PC-3 (cell line): ENCODE results near the gene HSPB7.

Experiments used
- CTCF ChIP-seq: fragments of 300-600 bp; sonication (generic); conservative IDR thresholded peaks from 2 replicates; pipeline ENCODE4 v1.5.1; 2017; ENCODE audit warnings: antibody characterized with exemption, low read depth, mild to moderate bottlenecking, low read length
- EZH2 ChIP-seq: fragments of 300-600 bp; sonication (generic); IDR thresholded peaks from one replicate; pipeline ENCODE4 v1.6.1; 2017; ENCODE audit warnings: antibody characterized with exemption, mild to moderate bottlenecking, low read length; ENCODE audit not compliant: unreplicated experiment
- EZH2phosphoT487 ChIP-seq: fragments of 300-600 bp; sonication (generic); IDR thresholded peaks from 2 replicates; pipeline ENCODE4 v1.6.1; 2018; ENCODE audit warnings: mild to moderate bottlenecking, antibody characterized with exemption, low read length, borderline replicate concordance

GRCh38 chr1:16009030-16009460 is 8.8 kb downstream of the HSPB7 start:
- peak; percentile 98 for TF ChIP-seq CTCF
- TF ChIP-seq EZH2, result no peak
- no peak for TF ChIP-seq EZH2phosphoT487
